ENCODE data around the gene MYLK2.
"Not testable (repeated sequence)": the region's sequence is repeated elsewhere in the genome, so short reads cannot be mapped to it uniquely, and the experiment has no call there.

MYLK2 gene

DNA sequence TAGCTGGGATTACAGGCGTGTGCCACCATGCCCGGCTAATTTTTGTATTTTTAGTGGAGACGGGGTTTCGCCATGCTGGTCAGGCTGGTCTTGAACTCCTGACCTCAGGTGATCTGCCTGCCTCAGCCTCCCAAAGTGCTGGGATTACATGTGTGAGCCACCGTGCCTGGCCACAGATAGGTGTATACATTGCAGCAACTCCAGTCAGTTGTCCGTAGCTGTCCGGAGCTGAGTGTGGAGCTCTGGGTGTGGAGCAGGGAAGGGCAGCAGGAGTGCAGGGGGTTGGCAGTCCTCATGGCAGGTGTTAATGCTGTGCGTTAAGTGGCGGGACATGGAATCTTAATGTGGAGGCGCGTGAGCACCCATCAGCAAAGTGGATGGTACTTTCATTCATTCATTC, 8.9 kb downstream of the MYLK2 start:
- H3K36me3 ChIP-seq (replicated peaks in 1 of 2; ENCODE audit: control insufficient read depth in 2 of 2, insufficient read depth in 2 of 2, low read length in 2 of 2); H3K9ac ChIP-seq (ENCODE audit: low read depth, low read length, poor library complexity); H2AK5ac ChIP-seq (ENCODE audit: low read depth, low read length); H3K27ac ChIP-seq (replicated peaks; ENCODE audit: low read length); H2BK120ac ChIP-seq (ENCODE audit: low read depth, low read length); H4K91ac ChIP-seq (ENCODE audit: low read depth, low read length, poor library complexity); H3K18ac ChIP-seq (ENCODE audit: low read length); H3K4me2 ChIP-seq (ENCODE audit: insufficient read depth, low read length, poor library complexity, severe bottlenecking); H2BK15ac ChIP-seq (ENCODE audit: low read length); H2BK5ac ChIP-seq (ENCODE audit: low read length); H3K4ac ChIP-seq (ENCODE audit: low read length); H3K79me1 ChIP-seq (ENCODE audit: low read depth, low read length); H3K14ac ChIP-seq (ENCODE audit: low read length); H2BK12ac ChIP-seq (ENCODE audit: low read length); H2AFZ ChIP-seq (ENCODE audit: low read length); H3K9me3 ChIP-seq (replicated peaks in 1 of 2; ENCODE audit: control insufficient read depth in 2 of 2, insufficient read depth in 1 of 2, low read depth in 1 of 2, low read length in 2 of 2); H3K23ac ChIP-seq (ENCODE audit: low read depth, low read length, poor library complexity); H3K27me3 ChIP-seq (ENCODE audit: control insufficient read depth in 3 of 3, insufficient read depth in 3 of 3, low read depth in 1 of 3, low read length in 3 of 3); DNase-seq (ENCODE audit: low spot score): not testable (repeated sequence)
- H3K4me1 ChIP-seq (ENCODE audit: control insufficient read depth in 2 of 2, insufficient read depth in 1 of 2, low read depth in 1 of 2, low read length in 2 of 2): peaks cover 5 to 12% of the 10 kb centered on the region in 2 donors
- H3K4me3 ChIP-seq (ENCODE audit: low read length in 2 of 2): peak overlapping the region in 1 of 2 donors; percentile 30
- peak overlapping the region; percentile 24 for H4K8ac ChIP-seq (ENCODE audit: low read depth, low read length)
- no CpG with 5 or more reads among the region's 11 CpGs for WGBS, 2 donors (ENCODE audit: extremely low coverage in 2 of 2, insufficient read length in 2 of 2, insufficient replicate concordance in 1 of 2)

DNA sequence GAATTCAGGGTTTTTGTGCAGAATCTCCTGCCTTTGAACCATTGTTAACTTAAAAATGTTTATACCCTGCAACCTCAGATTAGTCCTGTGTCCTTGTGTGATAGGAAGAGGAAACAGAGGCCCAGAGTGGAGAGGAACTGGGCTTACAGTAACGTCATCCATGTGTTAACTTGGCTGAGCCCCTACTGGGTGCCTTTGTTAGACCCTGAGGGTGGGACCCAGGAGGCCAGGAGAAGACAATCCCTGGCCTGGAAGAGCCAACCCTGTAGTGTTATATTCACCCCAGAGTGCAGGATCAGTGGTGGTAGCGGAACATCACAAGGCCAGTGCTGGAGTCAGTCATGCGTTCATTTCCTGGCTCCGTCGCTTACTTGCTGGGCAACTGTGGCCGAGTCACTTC, 10.6 kb downstream of the MYLK2 start:
- H2AFZ ChIP-seq (ENCODE audit: low read length): no peak overlapping the region
- H2BK15ac ChIP-seq (ENCODE audit: low read length): no peak overlapping the region
- no peak overlapping the region for H3K27ac ChIP-seq (replicated peaks; ENCODE audit: low read length)
- no peak overlapping the region for H3K18ac ChIP-seq (ENCODE audit: low read length)
- H3K36me3 ChIP-seq (replicated peaks in 1 of 2; ENCODE audit: control insufficient read depth in 2 of 2, insufficient read depth in 2 of 2, low read length in 2 of 2): no peaks in the 10 kb centered on the region
- H3K14ac ChIP-seq (ENCODE audit: low read length): no peak overlapping the region
- H3K79me1 ChIP-seq (ENCODE audit: low read depth, low read length): no peaks in the 10 kb centered on the region
- H2BK120ac ChIP-seq (ENCODE audit: low read depth, low read length): no peak overlapping the region
- no peaks in the 10 kb centered on the region for H3K27me3 ChIP-seq (ENCODE audit: control insufficient read depth in 3 of 3, insufficient read depth in 3 of 3, low read depth in 1 of 3, low read length in 3 of 3)
- H3K4me1 ChIP-seq (ENCODE audit: control insufficient read depth in 2 of 2, insufficient read depth in 1 of 2, low read depth in 1 of 2, low read length in 2 of 2): peaks cover 0 to 5% of the 10 kb centered on the region in 2 donors
- H2AK5ac ChIP-seq (ENCODE audit: low read depth, low read length): no peak overlapping the region
- no peak overlapping the region for H4K91ac ChIP-seq (ENCODE audit: low read depth, low read length, poor library complexity)
- H3K4me2 ChIP-seq (ENCODE audit: insufficient read depth, low read length, poor library complexity, severe bottlenecking): no peak overlapping the region
- H3K9me3 ChIP-seq (replicated peaks in 1 of 2; ENCODE audit: control insufficient read depth in 2 of 2, insufficient read depth in 1 of 2, low read depth in 1 of 2, low read length in 2 of 2): no peaks in the 10 kb centered on the region
- no peak for DNase-seq (ENCODE audit: low spot score)
- H3K23ac ChIP-seq (ENCODE audit: low read depth, low read length, poor library complexity): no peak overlapping the region
- no peak overlapping the region for H2BK5ac ChIP-seq (ENCODE audit: low read length)
- no peak overlapping the region for H4K8ac ChIP-seq (ENCODE audit: low read depth, low read length)
- no peak overlapping the region for H3K4ac ChIP-seq (ENCODE audit: low read length)
- H2BK12ac ChIP-seq (ENCODE audit: low read length): no peak overlapping the region
- H3K4me3 ChIP-seq (ENCODE audit: low read length in 2 of 2): no peak overlapping the region
- no peak overlapping the region for H3K9ac ChIP-seq (ENCODE audit: low read depth, low read length, poor library complexity)
- no CpG with 5 or more reads among the region's 6 CpGs for WGBS, 2 donors (ENCODE audit: extremely low coverage in 2 of 2, insufficient read length in 2 of 2, insufficient replicate concordance in 1 of 2)

DNA sequence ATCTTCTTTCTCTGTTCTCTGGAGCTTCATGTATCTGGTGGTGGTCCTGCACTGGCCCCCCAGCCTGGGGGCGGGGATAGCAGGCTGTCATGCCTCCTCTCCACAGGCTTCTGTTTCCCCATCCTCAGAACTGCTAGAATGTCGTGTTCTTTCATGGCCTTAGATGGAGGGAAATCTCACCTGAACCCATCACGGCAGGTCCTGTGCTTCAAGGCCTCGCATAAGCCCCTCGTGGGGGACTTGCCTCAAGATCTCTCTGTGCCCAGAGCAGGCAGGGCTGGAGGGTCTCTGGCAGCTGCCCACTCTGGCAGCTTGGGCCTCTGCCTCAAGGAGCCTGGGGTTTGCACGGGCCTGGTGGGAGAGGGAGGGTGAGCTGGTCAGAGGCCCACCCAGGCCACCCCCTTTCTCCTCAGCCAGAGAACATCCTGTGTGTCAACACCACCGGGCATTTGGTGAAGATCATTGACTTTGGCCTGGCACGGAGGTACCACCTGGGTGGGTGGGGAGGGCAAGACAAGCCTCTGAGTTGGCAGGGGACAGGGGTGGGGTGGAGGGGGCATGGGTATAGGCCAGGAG, 11.3 kb downstream of the MYLK2 start:
- Histone ChIP-seq H3K27me3 (ENCODE audit: control insufficient read depth in 3 of 3, insufficient read depth in 3 of 3, low read depth in 1 of 3, low read length in 3 of 3) (no peaks in the 10 kb centered on the region), H3K9me3 (replicated peaks in 1 of 2; ENCODE audit: control insufficient read depth in 2 of 2, insufficient read depth in 1 of 2, low read depth in 1 of 2, low read length in 2 of 2) (no peaks in the 10 kb centered on the region), H4K8ac (ENCODE audit: low read depth, low read length) (no peak overlapping the region), H2BK15ac (ENCODE audit: low read length) (peak overlapping the region; percentile 77), H2AFZ (ENCODE audit: low read length) (no peak overlapping the region), H2BK120ac (ENCODE audit: low read depth, low read length) (no peak overlapping the region), H3K4me3 (ENCODE audit: low read length in 2 of 2) (no peak overlapping the region), H3K27ac (replicated peaks; ENCODE audit: low read length) (no peak overlapping the region), H2AK5ac (ENCODE audit: low read depth, low read length) (peak overlapping the region; percentile 49), H3K14ac (ENCODE audit: low read length) (peak overlapping the region; percentile 83), H4K91ac (ENCODE audit: low read depth, low read length, poor library complexity) (no peak overlapping the region), H2BK5ac (ENCODE audit: low read length) (no peak overlapping the region), H3K18ac (ENCODE audit: low read length) (no peak overlapping the region), H3K36me3 (replicated peaks in 1 of 2; ENCODE audit: control insufficient read depth in 2 of 2, insufficient read depth in 2 of 2, low read length in 2 of 2) (no peaks in the 10 kb centered on the region), H3K23ac (ENCODE audit: low read depth, low read length, poor library complexity) (no peak overlapping the region), H3K9ac (ENCODE audit: low read depth, low read length, poor library complexity) (peak overlapping the region; percentile 25), H3K4me1 (ENCODE audit: control insufficient read depth in 2 of 2, insufficient read depth in 1 of 2, low read depth in 1 of 2, low read length in 2 of 2) (peaks cover 0 to 7% of the 10 kb centered on the region in 2 donors), H2BK12ac (ENCODE audit: low read length) (no peak overlapping the region), H3K79me1 (ENCODE audit: low read depth, low read length) (no peaks in the 10 kb centered on the region), H3K4ac (ENCODE audit: low read length) (no peak overlapping the region), H3K4me2 (ENCODE audit: insufficient read depth, low read length, poor library complexity, severe bottlenecking) (no peak overlapping the region)
- no peak for DNase-seq (ENCODE audit: low spot score)
- no CpG with 5 or more reads among the region's 8 CpGs for whole genome bisulfite sequencing, 2 donors (ENCODE audit: extremely low coverage in 2 of 2, insufficient read length in 2 of 2, insufficient replicate concordance in 1 of 2)

DNA sequence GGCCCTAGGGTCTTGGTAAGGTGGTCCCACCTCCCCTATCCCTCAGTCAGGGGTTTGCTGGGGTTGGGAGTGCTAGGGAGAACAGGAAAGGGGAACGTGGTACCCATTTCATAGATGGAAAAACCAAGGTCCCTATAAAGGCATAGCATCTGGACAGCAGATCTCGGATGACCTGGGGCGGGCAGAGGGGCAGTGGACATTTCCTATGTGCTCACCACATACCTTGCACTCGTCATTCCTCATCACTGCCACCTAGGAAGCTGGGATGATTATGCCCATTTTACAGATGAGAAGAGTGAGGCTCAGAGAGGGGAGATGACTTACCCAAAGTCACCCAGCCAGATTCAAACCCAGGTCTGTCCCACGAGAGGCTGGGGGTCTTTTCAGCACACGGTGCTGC, 12.1 kb downstream of the MYLK2 start:
- DNase-seq (ENCODE audit: low spot score): no peak
- peak overlapping the region; percentile 94 for H3K23ac ChIP-seq (ENCODE audit: low read depth, low read length, poor library complexity)
- peak overlapping the region; percentile 47 for H2BK5ac ChIP-seq (ENCODE audit: low read length)
- H2BK12ac ChIP-seq (ENCODE audit: low read length): peak overlapping the region; percentile 93
- no peak overlapping the region for H3K4ac ChIP-seq (ENCODE audit: low read length)
- H4K91ac ChIP-seq (ENCODE audit: low read depth, low read length, poor library complexity): no peak overlapping the region
- no CpG with 5 or more reads among the region's 6 CpGs for WGBS, 2 donors (ENCODE audit: extremely low coverage in 2 of 2, insufficient read length in 2 of 2, insufficient replicate concordance in 1 of 2)
- no peak overlapping the region for H3K4me2 ChIP-seq (ENCODE audit: insufficient read depth, low read length, poor library complexity, severe bottlenecking)
- no peak overlapping the region for H3K18ac ChIP-seq (ENCODE audit: low read length)
- H2BK15ac ChIP-seq (ENCODE audit: low read length): no peak overlapping the region
- H2AK5ac ChIP-seq (ENCODE audit: low read depth, low read length): peak overlapping the region; percentile 49
- no peak overlapping the region for H2AFZ ChIP-seq (ENCODE audit: low read length)
- H3K14ac ChIP-seq (ENCODE audit: low read length): peak overlapping the region; percentile 74
- H3K4me1 ChIP-seq (ENCODE audit: control insufficient read depth in 2 of 2, insufficient read depth in 1 of 2, low read depth in 1 of 2, low read length in 2 of 2): peaks cover 3 to 15% of the 10 kb centered on the region in 2 donors
- H3K36me3 ChIP-seq (replicated peaks in 1 of 2; ENCODE audit: control insufficient read depth in 2 of 2, insufficient read depth in 2 of 2, low read length in 2 of 2): no peaks in the 10 kb centered on the region
- H3K27me3 ChIP-seq (ENCODE audit: control insufficient read depth in 3 of 3, insufficient read depth in 3 of 3, low read depth in 1 of 3, low read length in 3 of 3): no peaks in the 10 kb centered on the region
- no peak overlapping the region for H3K9ac ChIP-seq (ENCODE audit: low read depth, low read length, poor library complexity)
- no peak overlapping the region for H3K4me3 ChIP-seq (ENCODE audit: low read length in 2 of 2)
- H3K27ac ChIP-seq (replicated peaks; ENCODE audit: low read length): no peak overlapping the region
- H2BK120ac ChIP-seq (ENCODE audit: low read depth, low read length): no peak overlapping the region
- no peak overlapping the region for H4K8ac ChIP-seq (ENCODE audit: low read depth, low read length)
- H3K9me3 ChIP-seq (replicated peaks in 1 of 2; ENCODE audit: control insufficient read depth in 2 of 2, insufficient read depth in 1 of 2, low read depth in 1 of 2, low read length in 2 of 2): no peaks in the 10 kb centered on the region
- no peaks in the 10 kb centered on the region for H3K79me1 ChIP-seq (ENCODE audit: low read depth, low read length)

All from neuronal stem cell (in vitro differentiated cells).